HepG2 (cell line): ENCODE results near the gene TENT4B. TPM values are rescaled to one million over a fixed set of nuclear protein-coding genes. Genes with fewer than 3 reads are reported as not detected.

Source experiments
- MXD4 ChIP-seq: IDR thresholded peaks from 2 replicates; pipeline ENCODE4 v1.6.1; 2016; ENCODE audit warnings: mild to moderate bottlenecking, missing biosample characterization, missing genetic modification reagents
- ZBTB25 ChIP-seq: IDR thresholded peaks from 2 replicates; pipeline ENCODE4 v1.6.1; 2018; ENCODE audit warnings: missing genetic modification reagents
- ZNF318 ChIP-seq: sonication (generic); formaldehyde crosslinking; IDR thresholded peaks from 2 replicates; pipeline ENCODE4 v1.4.0; 2020; ENCODE audit warnings: mild to moderate bottlenecking, missing genetic modification reagents
- ZNF782 ChIP-seq: sonication (generic); formaldehyde crosslinking; IDR thresholded peaks from 2 replicates; pipeline ENCODE4 v1.4.0; 2020; ENCODE audit warnings: missing genetic modification reagents, mild to moderate bottlenecking, borderline replicate concordance
- polyA plus RNA-seq, 8 experiments: library from polyadenylated mRNA; depleted of rRNA in 3 of 8; stranded (reverse) in 7 of 8; unstranded in 1 of 8; fragments of >200 nt; fragmentation: Illumina TruSeq in 4 of 8; extraction: Trizol in 4 of 8; gene quantifications; 2 replicates each; pipeline versions ENCODE4 v1.2.1 to v1.2.3, GENCODE V29; 2011 to 2016; ENCODE audit warnings: low read depth in 4 of 8, missing spikeins in 1 of 8, mixed read lengths in 1 of 8; ENCODE audit not compliant: insufficient read depth in 1 of 8
- total RNA-seq, 5 experiments: library from RNA; depleted of rRNA; stranded (reverse); fragments of >200 nt; fragmentation: Illumina TruSeq; extraction: Trizol; gene quantifications; 2 replicates each; pipeline ENCODE4 v1.2.3, GENCODE V29; 2016; ENCODE audit warnings: low read depth in 1 of 5
- TF ChIP-seq, protein P1 (sequence below): sonication (generic); formaldehyde crosslinking; IDR thresholded peaks from 2 replicates; pipeline ENCODE4 v1.4.0; 2020; ENCODE audit warnings: missing genetic modification reagents, borderline replicate concordance
- TF ChIP-seq, protein P2 (sequence below): sonication (generic); formaldehyde crosslinking; IDR thresholded peaks from 2 replicates; pipeline ENCODE4 v1.5.0; 2020; ENCODE audit warnings: mild to moderate bottlenecking, missing genetic modification reagents
- TF ChIP-seq, protein P3 (sequence below): sonication (generic); formaldehyde crosslinking; conservative IDR thresholded peaks from 2 replicates; pipeline ENCODE4 v1.4.0; 2020; ENCODE audit warnings: missing genetic modification reagents

TENT4B gene
- total and polyA plus RNA-seq, 2 of the 13 experiments (the other 11 are each of a cell fraction or from before 2014, with no cell fraction given), result 15.0 to 32.8 TPM

GRCh38 chr16:50275098-50275415, 122.0 kb downstream of the TENT4B start (continued):
- TF ChIP-seq ZNF318 (no peak), MXD4 (CRISPR knock-in tag) (no peak), ZBTB25 (CRISPR knock-in tag) (no peak), ZNF782 (CRISPR knock-in tag) (no peak)
- TF ChIP-seq, protein P1, sequence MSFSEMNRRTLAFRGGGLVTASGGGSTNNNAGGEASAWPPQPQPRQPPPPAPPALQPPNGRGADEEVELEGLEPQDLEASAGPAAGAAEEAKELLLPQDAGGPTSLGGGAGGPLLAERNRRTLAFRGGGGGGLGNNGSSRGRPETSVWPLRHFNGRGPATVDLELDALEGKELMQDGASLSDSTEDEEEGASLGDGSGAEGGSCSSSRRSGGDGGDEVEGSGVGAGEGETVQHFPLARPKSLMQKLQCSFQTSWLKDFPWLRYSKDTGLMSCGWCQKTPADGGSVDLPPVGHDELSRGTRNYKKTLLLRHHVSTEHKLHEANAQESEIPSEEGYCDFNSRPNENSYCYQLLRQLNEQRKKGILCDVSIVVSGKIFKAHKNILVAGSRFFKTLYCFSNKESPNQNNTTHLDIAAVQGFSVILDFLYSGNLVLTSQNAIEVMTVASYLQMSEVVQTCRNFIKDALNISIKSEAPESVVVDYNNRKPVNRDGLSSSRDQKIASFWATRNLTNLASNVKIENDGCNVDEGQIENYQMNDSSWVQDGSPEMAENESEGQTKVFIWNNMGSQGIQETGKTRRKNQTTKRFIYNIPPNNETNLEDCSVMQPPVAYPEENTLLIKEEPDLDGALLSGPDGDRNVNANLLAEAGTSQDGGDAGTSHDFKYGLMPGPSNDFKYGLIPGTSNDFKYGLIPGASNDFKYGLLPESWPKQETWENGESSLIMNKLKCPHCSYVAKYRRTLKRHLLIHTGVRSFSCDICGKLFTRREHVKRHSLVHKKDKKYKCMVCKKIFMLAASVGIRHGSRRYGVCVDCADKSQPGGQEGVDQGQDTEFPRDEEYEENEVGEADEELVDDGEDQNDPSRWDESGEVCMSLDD (CRISPR knock-in tag), result no peak
- TF ChIP-seq, protein P2, sequence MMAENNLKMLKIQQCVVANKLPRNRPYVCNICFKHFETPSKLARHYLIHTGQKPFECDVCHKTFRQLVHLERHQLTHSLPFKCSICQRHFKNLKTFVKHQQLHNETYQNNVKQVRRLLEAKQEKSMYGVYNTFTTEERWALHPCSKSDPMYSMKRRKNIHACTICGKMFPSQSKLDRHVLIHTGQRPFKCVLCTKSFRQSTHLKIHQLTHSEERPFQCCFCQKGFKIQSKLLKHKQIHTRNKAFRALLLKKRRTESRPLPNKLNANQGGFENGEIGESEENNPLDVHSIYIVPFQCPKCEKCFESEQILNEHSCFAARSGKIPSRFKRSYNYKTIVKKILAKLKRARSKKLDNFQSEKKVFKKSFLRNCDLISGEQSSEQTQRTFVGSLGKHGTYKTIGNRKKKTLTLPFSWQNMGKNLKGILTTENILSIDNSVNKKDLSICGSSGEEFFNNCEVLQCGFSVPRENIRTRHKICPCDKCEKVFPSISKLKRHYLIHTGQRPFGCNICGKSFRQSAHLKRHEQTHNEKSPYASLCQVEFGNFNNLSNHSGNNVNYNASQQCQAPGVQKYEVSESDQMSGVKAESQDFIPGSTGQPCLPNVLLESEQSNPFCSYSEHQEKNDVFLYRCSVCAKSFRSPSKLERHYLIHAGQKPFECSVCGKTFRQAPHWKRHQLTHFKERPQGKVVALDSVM (CRISPR knock-in tag), result no peak
- TF ChIP-seq, protein P3, sequence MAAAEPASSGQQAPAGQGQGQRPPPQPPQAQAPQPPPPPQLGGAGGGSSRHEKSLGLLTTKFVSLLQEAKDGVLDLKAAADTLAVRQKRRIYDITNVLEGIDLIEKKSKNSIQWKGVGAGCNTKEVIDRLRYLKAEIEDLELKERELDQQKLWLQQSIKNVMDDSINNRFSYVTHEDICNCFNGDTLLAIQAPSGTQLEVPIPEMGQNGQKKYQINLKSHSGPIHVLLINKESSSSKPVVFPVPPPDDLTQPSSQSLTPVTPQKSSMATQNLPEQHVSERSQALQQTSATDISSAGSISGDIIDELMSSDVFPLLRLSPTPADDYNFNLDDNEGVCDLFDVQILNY, result no peak
